Measurements from ENCODE around the gene AKAP11. TPM values are rescaled to one million over a fixed set of nuclear protein-coding genes. Genes with fewer than 3 reads are reported as not detected.

Gene AKAP11
- total and polyA plus RNA-seq, 9 of the 15 experiments (the other 6 are each of a cell fraction or from before 2014, with no cell fraction given) = 2.2 to 31.3 (median 10.9) TPM

GRCh38 chr13:42279080-42279479 lies 7.1 kb downstream of the AKAP11 start (continued):
- TF ChIP-seq STAT6 (CRISPR knock-in tag; IDR thresholded peaks at IDR 0.05) = no peak
- TF ChIP-seq, protein P1, sequence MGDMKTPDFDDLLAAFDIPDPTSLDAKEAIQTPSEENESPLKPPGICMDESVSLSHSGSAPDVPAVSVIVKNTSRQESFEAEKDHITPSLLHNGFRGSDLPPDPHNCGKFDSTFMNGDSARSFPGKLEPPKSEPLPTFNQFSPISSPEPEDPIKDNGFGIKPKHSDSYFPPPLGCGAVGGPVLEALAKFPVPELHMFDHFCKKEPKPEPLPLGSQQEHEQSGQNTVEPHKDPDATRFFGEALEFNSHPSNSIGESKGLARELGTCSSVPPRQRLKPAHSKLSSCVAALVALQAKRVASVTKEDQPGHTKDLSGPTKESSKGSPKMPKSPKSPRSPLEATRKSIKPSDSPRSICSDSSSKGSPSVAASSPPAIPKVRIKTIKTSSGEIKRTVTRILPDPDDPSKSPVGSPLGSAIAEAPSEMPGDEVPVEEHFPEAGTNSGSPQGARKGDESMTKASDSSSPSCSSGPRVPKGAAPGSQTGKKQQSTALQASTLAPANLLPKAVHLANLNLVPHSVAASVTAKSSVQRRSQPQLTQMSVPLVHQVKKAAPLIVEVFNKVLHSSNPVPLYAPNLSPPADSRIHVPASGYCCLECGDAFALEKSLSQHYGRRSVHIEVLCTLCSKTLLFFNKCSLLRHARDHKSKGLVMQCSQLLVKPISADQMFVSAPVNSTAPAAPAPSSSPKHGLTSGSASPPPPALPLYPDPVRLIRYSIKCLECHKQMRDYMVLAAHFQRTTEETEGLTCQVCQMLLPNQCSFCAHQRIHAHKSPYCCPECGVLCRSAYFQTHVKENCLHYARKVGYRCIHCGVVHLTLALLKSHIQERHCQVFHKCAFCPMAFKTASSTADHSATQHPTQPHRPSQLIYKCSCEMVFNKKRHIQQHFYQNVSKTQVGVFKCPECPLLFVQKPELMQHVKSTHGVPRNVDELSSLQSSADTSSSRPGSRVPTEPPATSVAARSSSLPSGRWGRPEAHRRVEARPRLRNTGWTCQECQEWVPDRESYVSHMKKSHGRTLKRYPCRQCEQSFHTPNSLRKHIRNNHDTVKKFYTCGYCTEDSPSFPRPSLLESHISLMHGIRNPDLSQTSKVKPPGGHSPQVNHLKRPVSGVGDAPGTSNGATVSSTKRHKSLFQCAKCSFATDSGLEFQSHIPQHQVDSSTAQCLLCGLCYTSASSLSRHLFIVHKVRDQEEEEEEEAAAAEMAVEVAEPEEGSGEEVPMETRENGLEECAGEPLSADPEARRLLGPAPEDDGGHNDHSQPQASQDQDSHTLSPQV (IDR thresholded peaks at IDR 0.05) = no peak
- no peak for TF ChIP-seq MCM3 (IDR thresholded peaks at IDR 0.05)
- TF ChIP-seq ZBTB5 (IDR thresholded peaks at IDR 0.05) = no peak
- TF ChIP-seq ARID2 (IDR thresholded peaks at IDR 0.05) = no peak
- TF ChIP-seq MAX (CRISPR knock-in tag; IDR thresholded peaks at IDR 0.05) = no peak
- TF ChIP-seq ZNF408 (CRISPR knock-in tag; IDR thresholded peaks at IDR 0.05; ENCODE audit: low read depth) = no peak
- no peak for TF ChIP-seq CEBPB (tag; IDR thresholded peaks at IDR 0.05)
- TF ChIP-seq NFIX (CRISPR knock-in tag; IDR thresholded peaks at IDR 0.05; ENCODE audit: low read depth) = no peak
- no peak for TF ChIP-seq PBX2 (CRISPR knock-in tag; IDR thresholded peaks at IDR 0.05; ENCODE audit: low read depth)
- TF ChIP-seq PBX2 (tag; conservative IDR thresholded peaks at IDR 0.05; ENCODE audit: low read depth) = no peak
- TF ChIP-seq STAG1 (CRISPR knock-in tag; IDR thresholded peaks at IDR 0.05; ENCODE audit: borderline replicate concordance) = no peak
- no peak for TF ChIP-seq TRIM24 (IDR thresholded peaks at IDR 0.05)
- no peak for TF ChIP-seq CREB1 (IDR thresholded peaks at IDR 0.05)
- TF ChIP-seq CREB1 (CRISPR knock-in tag; IDR thresholded peaks at IDR 0.05) = no peak
- TF ChIP-seq TSC22D4 (tag; IDR thresholded peaks at IDR 0.05) = no peak
- TF ChIP-seq ZNF277 (CRISPR knock-in tag; IDR thresholded peaks at IDR 0.05; ENCODE audit: borderline replicate concordance) = no peak

Data from K562 (cell line).